ENCODE results near the gene FRK. TPM values are rescaled to one million over a fixed set of nuclear protein-coding genes. Genes with fewer than 3 reads are reported as not detected.
A peak's percentile ranks its signal among the peaks of the same experiment; 100 is the strongest.

The FRK gene
- total and polyA plus RNA-seq, 2 experiments from 2014 or later: 0.45 to 0.71 TPM

- H3K27ac ChIP-seq: peak overlapping the region; percentile 1
- peaks cover 17% of the 10 kb centered on the region for H3K4me1 ChIP-seq (ENCODE audit: low read depth)
- DNase-seq (ENCODE audit: low read depth in 1 of 2, low spot score in 1 of 2): peak in 1 of 2 donors; percentile 70
- H3K9me3 ChIP-seq (ENCODE audit: low read depth): no peaks in the 10 kb centered on the region
- H3K27me3 ChIP-seq: no peaks in the 10 kb centered on the region
- H3K36me3 ChIP-seq: no peaks in the 10 kb centered on the region
- no peak overlapping the region for H3K4me3 ChIP-seq
- TF ChIP-seq CTCF (IDR thresholded peaks at IDR 0.05; ENCODE audit: low read depth, low read length): peak; percentile 1
These were observed 52.0 kb downstream of the FRK start for GRCh38 chr6:116008470-116009243.

GRCh38 chr6:116004841-116005815 lies 55.6 kb downstream of the FRK start:
- Histone ChIP-seq H3K4me3 (no peak overlapping the region), H3K9me3 (ENCODE audit: low read depth) (no peaks in the 10 kb centered on the region), H3K27me3 (no peaks in the 10 kb centered on the region), H3K36me3 (no peaks in the 10 kb centered on the region), H3K4me1 (ENCODE audit: low read depth) (peaks cover 17% of the 10 kb centered on the region), H3K27ac (peak overlapping the region; percentile 36)
- DNase-seq (ENCODE audit: low read depth in 1 of 2, low spot score in 1 of 2): peak in 1 of 2 donors; percentile 59
- TF ChIP-seq CTCF (IDR thresholded peaks at IDR 0.05; ENCODE audit: low read depth, low read length): no peak

GRCh38 chr6:116003668-116004067 lies 57.0 kb downstream of the FRK start:
- H3K27ac ChIP-seq: no peak overlapping the region

GRCh38 chr6:116002756-116003155 lies 57.9 kb downstream of the FRK start:
- H3K27me3 ChIP-seq: no peaks in the 10 kb centered on the region
- peaks cover 17% of the 10 kb centered on the region for H3K4me1 ChIP-seq (ENCODE audit: low read depth)
- H3K36me3 ChIP-seq: no peaks in the 10 kb centered on the region
- H3K27ac ChIP-seq: no peak overlapping the region
- no peaks in the 10 kb centered on the region for H3K9me3 ChIP-seq (ENCODE audit: low read depth)
- H3K4me3 ChIP-seq: no peak overlapping the region
- TF ChIP-seq CTCF (IDR thresholded peaks at IDR 0.05; ENCODE audit: low read depth, low read length): no peak
- no peak for DNase-seq (ENCODE audit: low read depth in 1 of 2, low spot score in 1 of 2)

More at GRCh38 chr6:116003668-116004067, 57.0 kb downstream of the FRK start:
- Histone ChIP-seq H3K27me3 (no peaks in the 10 kb centered on the region), H3K9me3 (ENCODE audit: low read depth) (no peaks in the 10 kb centered on the region), H3K36me3 (no peaks in the 10 kb centered on the region), H3K4me3 (no peak overlapping the region), H3K4me1 (ENCODE audit: low read depth) (peaks cover 17% of the 10 kb centered on the region)
- TF ChIP-seq CTCF (IDR thresholded peaks at IDR 0.05; ENCODE audit: low read depth, low read length): no peak
- no peak for DNase-seq (ENCODE audit: low read depth in 1 of 2, low spot score in 1 of 2)

- Histone ChIP-seq H3K4me3 (no peak overlapping the region), H3K4me1 (ENCODE audit: low read depth) (peaks cover under 1% of the 10 kb centered on the region), H3K36me3 (no peaks in the 10 kb centered on the region), H3K27me3 (no peaks in the 10 kb centered on the region), H3K27ac (no peak overlapping the region), H3K9me3 (ENCODE audit: low read depth) (no peaks in the 10 kb centered on the region)
- no peak for TF ChIP-seq CTCF (IDR thresholded peaks at IDR 0.05; ENCODE audit: low read depth, low read length)
- no peak for DNase-seq (ENCODE audit: low read depth in 1 of 2, low spot score in 1 of 2)
These were observed 61.5 kb downstream of the FRK start for GRCh38 chr6:115999235-115999634.
